HEK293 (cell line): Measurements from ENCODE around the gene C2.

Experiments used
- BCL11A ChIP-seq: fragments of 450-650 bp; formaldehyde crosslinking; IDR thresholded peaks from 2 replicates; pipeline ENCODE4 v1.5.1; 2016; ENCODE audit warnings: low read depth, missing biosample characterization, missing genetic modification characterization
- KLF1 ChIP-seq: fragments of 450-650 bp; formaldehyde crosslinking; IDR thresholded peaks from 2 replicates; pipeline ENCODE4 v1.5.1; 2016; ENCODE audit warnings: missing biosample characterization, missing genetic modification characterization
- REST ChIP-seq: fragments of 450-650 bp; formaldehyde crosslinking; IDR thresholded peaks from 2 replicates; pipeline ENCODE4 v1.5.1; 2016; ENCODE audit warnings: missing biosample characterization, missing genetic modification characterization
- TSHZ1 ChIP-seq: fragments of 450-650 bp; formaldehyde crosslinking; IDR thresholded peaks from 2 replicates; pipeline ENCODE4 v1.5.1; 2016; ENCODE audit warnings: missing biosample characterization, missing genetic modification characterization, borderline replicate concordance
- ZBTB10 ChIP-seq: fragments of 450-650 bp; formaldehyde crosslinking; IDR thresholded peaks from 2 replicates; pipeline ENCODE4 v1.5.1; 2016; ENCODE audit warnings: missing biosample characterization, missing genetic modification characterization
- ZBTB6 ChIP-seq: fragments of 450-650 bp; formaldehyde crosslinking; IDR thresholded peaks from 2 replicates; pipeline ENCODE4 v1.5.1; 2017; ENCODE audit warnings: missing biosample characterization, missing genetic modification characterization
- ZNF146 ChIP-seq: fragments of 450-650 bp; formaldehyde crosslinking; IDR thresholded peaks from 2 replicates; pipeline ENCODE4 v1.5.1; 2016; ENCODE audit warnings: missing biosample characterization, missing genetic modification characterization
- ZNF202 ChIP-seq: fragments of 450-650 bp; formaldehyde crosslinking; IDR thresholded peaks from 2 replicates; pipeline ENCODE4 v1.5.1; 2016; ENCODE audit warnings: missing biosample characterization, missing genetic modification characterization, borderline replicate concordance
- ZNF223 ChIP-seq: fragments of 450-650 bp; formaldehyde crosslinking; IDR thresholded peaks from 2 replicates; pipeline ENCODE4 v1.5.1; 2016; ENCODE audit warnings: missing biosample characterization, missing genetic modification characterization
- ZNF341 ChIP-seq: fragments of 450-650 bp; formaldehyde crosslinking; IDR thresholded peaks from 2 replicates; pipeline ENCODE4; 2016; ENCODE audit warnings: low read depth, missing biosample characterization, missing genetic modification characterization
- ZNF366 ChIP-seq: fragments of 450-650 bp; formaldehyde crosslinking; conservative IDR thresholded peaks from 2 replicates; pipeline ENCODE4 v1.5.1; 2016; ENCODE audit warnings: missing biosample characterization, missing genetic modification characterization
- ZNF37A ChIP-seq: fragments of 450-650 bp; IDR thresholded peaks from 2 replicates; pipeline ENCODE4 v1.5.1; 2018; ENCODE audit warnings: missing biosample characterization, missing genetic modification characterization
- ZNF391 ChIP-seq: fragments of 450-650 bp; formaldehyde crosslinking; IDR thresholded peaks from 2 replicates; pipeline ENCODE4 v1.5.1; 2016; ENCODE audit warnings: low read depth, missing biosample characterization, missing genetic modification characterization, borderline replicate concordance
- ZNF394 ChIP-seq: fragments of 450-650 bp; formaldehyde crosslinking; IDR thresholded peaks from 2 replicates; pipeline ENCODE4 v1.5.1; 2016; ENCODE audit warnings: missing biosample characterization, missing genetic modification characterization, mild to moderate bottlenecking, moderate library complexity, borderline replicate concordance
- ZNF501 ChIP-seq: fragments of 450-650 bp; formaldehyde crosslinking; IDR thresholded peaks from 2 replicates; pipeline ENCODE4 v1.5.1; 2016; ENCODE audit warnings: missing biosample characterization, missing genetic modification characterization
- ZNF514 ChIP-seq: fragments of 450-650 bp; formaldehyde crosslinking; IDR thresholded peaks from 2 replicates; pipeline ENCODE4 v1.5.1; 2016; ENCODE audit warnings: missing biosample characterization, missing genetic modification characterization
- ZNF548 ChIP-seq: fragments of 450-650 bp; formaldehyde crosslinking; IDR thresholded peaks from 2 replicates; pipeline ENCODE4 v1.5.1; 2016; ENCODE audit warnings: missing biosample characterization, missing genetic modification characterization
- ZNF560 ChIP-seq: fragments of 450-650 bp; formaldehyde crosslinking; IDR thresholded peaks from 2 replicates; pipeline ENCODE4 v1.5.1; 2017; ENCODE audit warnings: missing biosample characterization, missing genetic modification characterization, borderline replicate concordance
- ZNF621 ChIP-seq: fragments of 450-650 bp; formaldehyde crosslinking; IDR thresholded peaks from 2 replicates; pipeline ENCODE4 v1.5.1; 2017; ENCODE audit warnings: missing biosample characterization, missing genetic modification characterization
- ZNF707 ChIP-seq: fragments of 450-650 bp; formaldehyde crosslinking; IDR thresholded peaks from 2 replicates; pipeline ENCODE4 v1.5.1; 2016; ENCODE audit warnings: missing biosample characterization, missing genetic modification characterization
- ZNF768 ChIP-seq: fragments of 450-650 bp; formaldehyde crosslinking; IDR thresholded peaks from 2 replicates; pipeline ENCODE4 v1.5.1; 2018; ENCODE audit warnings: missing biosample characterization, mild to moderate bottlenecking, missing genetic modification characterization
- ZSCAN23 ChIP-seq: fragments of 450-650 bp; formaldehyde crosslinking; IDR thresholded peaks from 2 replicates; pipeline ENCODE4 v1.5.1; 2016; ENCODE audit warnings: missing biosample characterization, missing genetic modification characterization
- TF ChIP-seq, protein P1 (sequence below): fragments of 450-650 bp; formaldehyde crosslinking; IDR thresholded peaks from 2 replicates; pipeline ENCODE4 v1.5.1; 2016; ENCODE audit warnings: missing biosample characterization, missing genetic modification characterization

C2 gene

GRCh38 chr6:31958741-31959739 lies 31.5 kb downstream of the C2 start, which contains the start of the genes NELFE and SKIC2 (continued):
- TF ChIP-seq ZNF560 (tag by site-specific recombination) = no peak
- 0 out of 2 replicates have a peak, but pooled peaks have one; percentile 51 for TF ChIP-seq ZNF391
- TF ChIP-seq, protein P1, sequence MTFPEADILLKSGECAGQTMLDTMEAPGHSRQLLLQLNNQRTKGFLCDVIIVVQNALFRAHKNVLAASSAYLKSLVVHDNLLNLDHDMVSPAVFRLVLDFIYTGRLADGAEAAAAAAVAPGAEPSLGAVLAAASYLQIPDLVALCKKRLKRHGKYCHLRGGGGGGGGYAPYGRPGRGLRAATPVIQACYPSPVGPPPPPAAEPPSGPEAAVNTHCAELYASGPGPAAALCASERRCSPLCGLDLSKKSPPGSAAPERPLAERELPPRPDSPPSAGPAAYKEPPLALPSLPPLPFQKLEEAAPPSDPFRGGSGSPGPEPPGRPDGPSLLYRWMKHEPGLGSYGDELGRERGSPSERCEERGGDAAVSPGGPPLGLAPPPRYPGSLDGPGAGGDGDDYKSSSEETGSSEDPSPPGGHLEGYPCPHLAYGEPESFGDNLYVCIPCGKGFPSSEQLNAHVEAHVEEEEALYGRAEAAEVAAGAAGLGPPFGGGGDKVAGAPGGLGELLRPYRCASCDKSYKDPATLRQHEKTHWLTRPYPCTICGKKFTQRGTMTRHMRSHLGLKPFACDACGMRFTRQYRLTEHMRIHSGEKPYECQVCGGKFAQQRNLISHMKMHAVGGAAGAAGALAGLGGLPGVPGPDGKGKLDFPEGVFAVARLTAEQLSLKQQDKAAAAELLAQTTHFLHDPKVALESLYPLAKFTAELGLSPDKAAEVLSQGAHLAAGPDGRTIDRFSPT (tag by site-specific recombination) = no peak
- TF ChIP-seq REST = 0 out of 2 replicates have a peak, but pooled peaks have one; percentile 4
- no peak for TF ChIP-seq ZNF202 (tag by site-specific recombination)
- peak; percentile 87 for TF ChIP-seq ZBTB10
- peak; percentile 100 for TF ChIP-seq ZBTB6
- no peak for TF ChIP-seq ZNF223 (tag by site-specific recombination)
- TF ChIP-seq ZNF514 (tag by site-specific recombination) = no peak
- no peak for TF ChIP-seq ZNF707 (tag by site-specific recombination)
- peak; percentile 99 for TF ChIP-seq BCL11A (tag by site-specific recombination)
- TF ChIP-seq ZNF394 (tag by site-specific recombination) = peak; percentile 98
- no peak for TF ChIP-seq ZNF146 (tag by site-specific recombination)
- peak; percentile 66; the same call in 1 of the 2 replicates for TF ChIP-seq KLF1 (tag by site-specific recombination)
- TF ChIP-seq ZNF548 (tag by site-specific recombination) = no peak
- no peak for TF ChIP-seq ZSCAN23 (tag by site-specific recombination)
- TF ChIP-seq ZNF768 = no peak
- TF ChIP-seq ZNF366 (tag by site-specific recombination) = no peak
- TF ChIP-seq TSHZ1 (tag by site-specific recombination) = no peak
- TF ChIP-seq ZNF621 (tag by site-specific recombination) = no peak
- TF ChIP-seq ZNF501 (tag by site-specific recombination) = peak; percentile 82
- TF ChIP-seq ZNF341 (tag by site-specific recombination) = peak; percentile 75
- no peak for TF ChIP-seq ZNF37A (tag by site-specific recombination)
